RPMI7951 (cell line): ENCODE results near the gene DEFB112. TPM values are rescaled to one million over a fixed set of nuclear protein-coding genes. Genes with fewer than 3 reads are reported as not detected.

Experiments used
- DNase-seq: peaks from one replicate; pipeline ENCODE4 v3.0.0-alpha.2; 2012; ENCODE audit warnings: low read depth
- total RNA-seq: library from RNA; depleted of rRNA; stranded (reverse); fragments of >200 nt; shearing (Covaris generic); gene quantifications from 2 replicates; pipeline ENCODE4 v1.2.3, GENCODE V29; 2014; rRNA removed

DEFB112 gene
- total RNA-seq: not detected in 2 replicates

- DNase-seq: no peak
Observed at GRCh38 chr6:50049829-50050228, at the start of gene DEFB112. DEFB112 (minus strand) TSS chr6:50049929; CDS start chr6:50049869, 60 bp downstream.

DNA sequence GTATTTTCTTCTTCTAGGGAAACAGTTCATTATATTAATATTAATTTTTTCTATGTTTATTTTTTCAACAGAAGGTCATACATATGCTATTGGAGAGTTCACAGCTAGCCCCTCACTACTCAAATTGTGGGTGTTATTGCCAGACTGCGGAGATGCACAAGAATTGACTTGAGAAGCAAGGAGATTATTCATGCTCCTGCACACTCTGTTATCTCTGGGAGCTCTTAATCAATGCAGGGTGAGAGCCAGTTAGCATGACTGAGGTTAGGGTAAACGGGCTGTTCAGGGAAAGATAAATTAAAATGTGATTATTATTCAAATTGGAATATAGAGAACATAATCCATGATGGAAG is 48.9 kb upstream of the DEFB112 start:
- DNase-seq: no peak

- no peak for DNase-seq
Observed at GRCh38 chr6:50097966-50098640, 48.4 kb upstream of the DEFB112 start.

DNA sequence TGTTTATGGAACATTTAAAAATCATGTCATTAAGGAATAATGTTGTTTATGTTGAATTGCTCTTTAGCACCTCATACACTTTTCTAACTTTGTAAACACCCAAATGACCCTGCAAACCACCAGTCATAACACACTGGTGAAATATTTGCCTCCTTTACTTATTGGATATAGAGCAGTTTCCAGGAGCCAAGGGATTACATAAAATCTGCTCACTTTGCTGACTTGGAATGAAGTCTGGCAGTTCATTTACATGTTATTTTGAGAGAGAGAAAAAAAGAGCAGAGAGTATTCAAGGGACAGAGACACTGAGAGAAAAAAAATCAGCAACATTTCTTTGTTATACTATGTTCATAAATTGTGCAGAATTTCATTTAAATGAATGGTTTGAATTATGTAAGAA is 46.6 kb upstream of the DEFB112 start:
- DNase-seq: no peak

GRCh38 chr6:50093938-50094272 is 44.2 kb upstream of the DEFB112 start:
- no peak for DNase-seq

GRCh38 chr6:50093116-50093937 is 43.6 kb upstream of the DEFB112 start:
- DNase-seq: no peak

GRCh38 chr6:50091641-50092040 is 41.9 kb upstream of the DEFB112 start:
- DNase-seq: no peak

- no peak for DNase-seq
Observed at GRCh38 chr6:50089911-50090310, 40.2 kb upstream of the DEFB112 start.

DNA sequence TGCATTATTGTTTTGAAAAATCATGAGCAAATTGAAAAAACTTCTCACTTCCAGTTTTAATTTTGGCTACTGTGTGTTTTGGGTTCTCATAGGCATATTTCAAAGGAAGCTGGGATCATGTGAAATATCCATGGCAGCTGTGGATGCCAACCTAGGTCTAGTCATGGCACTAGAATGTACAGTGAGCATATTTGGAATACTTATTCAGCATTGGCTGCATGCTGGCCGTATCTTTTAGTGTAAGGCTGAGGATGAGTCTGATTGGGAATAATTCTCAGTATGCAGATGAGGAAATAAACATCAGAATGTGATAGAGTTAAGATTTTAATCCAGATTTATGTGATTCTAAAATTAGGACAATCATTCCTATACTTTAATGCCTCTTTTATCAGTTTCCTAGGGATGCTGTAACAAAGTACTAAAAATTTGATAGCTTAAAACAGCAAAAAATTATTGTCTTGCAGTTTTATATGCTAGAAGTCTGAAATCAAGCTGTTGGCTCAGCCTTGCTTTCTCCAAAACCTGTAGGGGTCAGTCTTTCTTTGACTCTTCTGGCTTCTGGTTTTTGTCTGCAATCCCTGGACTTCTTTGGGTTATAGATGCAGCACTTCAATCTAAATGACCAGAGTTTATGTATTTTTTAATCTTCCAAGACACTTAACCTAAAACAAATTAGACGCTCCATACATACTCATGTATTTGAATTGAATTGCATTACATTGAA is 37.7 kb upstream of the DEFB112 start:
- peak; percentile 13 for DNase-seq

DNA sequence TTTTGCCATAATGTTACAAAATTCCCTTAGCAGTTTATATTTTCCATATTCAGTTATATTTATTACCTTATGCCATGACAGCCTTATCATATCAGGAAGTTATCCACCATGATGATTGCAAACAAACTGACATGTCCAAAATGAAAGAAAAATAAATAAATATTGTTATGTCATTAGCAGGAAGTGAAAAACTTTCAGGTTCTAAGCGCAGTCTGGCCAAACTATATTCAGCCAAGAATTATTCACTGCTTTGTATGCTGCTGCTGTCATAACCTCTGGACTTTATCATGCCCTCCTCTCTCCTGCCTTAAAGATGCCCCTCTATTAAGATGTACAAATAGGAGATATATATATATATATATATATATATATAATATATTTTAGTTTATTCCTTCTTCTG is 27.7 kb upstream of the DEFB112 start:
- DNase-seq: no peak

GRCh38 chr6:50076431-50076830 is 26.7 kb upstream of the DEFB112 start:
- no peak for DNase-seq

DNA sequence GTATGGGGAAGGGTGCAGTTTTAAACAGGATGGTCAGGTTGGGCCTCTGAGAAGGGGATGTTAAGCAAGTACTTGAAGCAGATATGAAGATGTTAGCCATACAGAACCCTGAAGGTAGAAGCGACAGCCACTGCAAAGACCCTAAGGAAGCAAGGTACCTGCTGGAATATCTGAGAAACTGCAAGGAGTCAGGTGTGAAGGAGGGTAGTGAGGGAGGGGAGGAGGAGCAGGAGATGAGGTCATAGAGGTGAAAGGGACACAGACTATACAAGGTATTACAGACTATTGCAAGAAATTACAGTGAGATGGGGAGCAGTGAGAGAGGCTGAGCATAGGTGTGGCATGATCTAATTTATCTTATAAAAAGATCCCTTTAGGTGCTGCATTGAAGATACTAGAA is 22.2 kb upstream of the DEFB112 start:
- no peak for DNase-seq

- DNase-seq: no peak
Observed at GRCh38 chr6:50070101-50070500, 20.4 kb upstream of the DEFB112 start.

- no peak for DNase-seq
Observed at GRCh38 chr6:50062051-50062450, 12.3 kb upstream of the DEFB112 start.

DNA sequence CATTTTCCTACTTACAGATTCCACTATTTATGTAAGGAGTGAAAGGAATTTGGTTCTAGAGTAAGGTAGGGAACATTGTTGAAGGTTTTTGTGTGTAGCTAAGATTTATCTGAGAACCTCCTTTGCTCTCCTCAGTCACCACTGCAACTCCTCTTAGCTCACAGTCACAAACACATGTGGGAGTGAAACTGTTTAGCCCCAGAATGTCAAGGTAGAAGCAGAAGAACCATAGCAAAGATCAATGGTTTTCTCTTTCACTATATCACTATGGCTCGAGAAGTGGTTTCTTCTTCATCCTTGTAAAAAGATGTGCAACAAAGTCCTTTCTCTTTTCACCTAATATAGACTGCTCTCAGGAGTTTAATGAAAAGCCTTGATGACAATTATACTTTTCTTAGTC is 6.5 kb upstream of the DEFB112 start:
- no peak for DNase-seq

GRCh38 chr6:50047026-50047425 is 2.7 kb downstream of the DEFB112 start:
- DNase-seq: no peak

- DNase-seq: peak; percentile 6
Observed at GRCh38 chr6:50030777-50031562, 18.8 kb downstream of the DEFB112 start.

DNA sequence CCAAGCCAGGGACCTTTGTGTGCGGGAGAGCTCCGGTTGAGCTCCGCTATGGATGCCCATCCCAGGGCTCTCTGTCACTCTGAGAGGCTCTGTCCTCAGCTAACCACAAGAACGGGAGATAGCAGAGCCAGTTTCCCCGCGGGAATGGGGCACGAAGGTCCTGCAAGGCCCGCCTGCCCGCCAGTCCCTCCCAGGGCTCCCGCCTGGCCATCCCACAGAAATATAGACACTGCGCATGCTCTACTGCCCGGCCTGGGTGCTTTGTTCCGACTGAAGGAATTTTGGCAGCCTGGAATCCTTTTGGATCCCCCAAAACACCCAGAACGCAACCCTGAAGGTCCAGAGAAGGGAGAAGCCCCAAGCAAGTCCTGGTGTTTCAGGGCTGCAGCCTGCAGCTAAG is 19.4 kb downstream of the DEFB112 start:
- DNase-seq: no peak

GRCh38 chr6:50025258-50025657 is 24.5 kb downstream of the DEFB112 start:
- no peak for DNase-seq

- no peak for DNase-seq
Observed at GRCh38 chr6:50021894-50022293, 27.8 kb downstream of the DEFB112 start, which contains the start of gene DEFB110. DEFB110 (minus strand) TSS chr6:50021994; CDS start chr6:50021935, 59 bp downstream.

- DNase-seq: peak; percentile 14
Observed at GRCh38 chr6:50007819-50008218, 41.9 kb downstream of the DEFB112 start.

DNA sequence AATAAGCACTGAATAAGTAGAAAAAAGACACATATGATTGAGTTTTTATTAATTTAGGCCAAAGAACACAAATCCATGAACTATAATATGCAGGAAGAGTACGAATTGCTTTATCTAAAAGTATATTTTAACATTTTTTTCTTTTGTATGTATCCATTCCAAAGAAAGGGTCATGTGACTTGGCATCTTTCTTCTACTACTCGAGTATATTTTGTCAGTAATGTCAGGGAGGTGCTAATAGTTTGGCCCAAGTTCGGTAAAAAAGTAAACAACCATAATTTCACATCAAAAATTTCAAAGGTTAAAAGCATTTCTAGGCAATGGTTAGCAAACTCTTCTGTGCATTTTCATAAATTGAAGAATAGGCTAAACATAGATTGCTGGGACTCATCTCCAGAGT is 46.6 kb downstream of the DEFB112 start:
- DNase-seq: no peak
